HEK293 (cell line): ENCODE measurements around the gene CTDNEP1.

Experiments
- CTCF ChIA-PET: fragments of 350-600 bp; formaldehyde crosslinking; extraction: SDS; loops from one replicate; lab custom pipeline; 2021; ENCODE audit warnings: antibody characterized with exemption; lab: Yijun Ruan, JAX
- POLR2A ChIA-PET: fragments of 300-600 bp; formaldehyde crosslinking; extraction: SDS; loops from one replicate; lab custom pipeline; 2020; ENCODE audit warnings: antibody characterized with exemption, inconsistent platforms; lab: Yijun Ruan, JAX
- H3K27ac ChIP-seq: fragments of 200-500 bp; sonication (Bioruptor generic); 2 replicates; pipeline ENCODE4 v1.5.1; 2014; ENCODE audit warnings: low read depth, low read length, control low read depth, inconsistent platforms; ENCODE audit errors: extremely low read depth
- H3K36me3 ChIP-seq, 2 experiments: fragments of 200-500 bp in 1 of 2; sonication (Bioruptor generic) in 1 of 2; 1 replicate in 1 of 2; 2 replicates in 1 of 2; pipeline ENCODE4 v1.5.1; 2014 to 2017; ENCODE audit warnings: inconsistent platforms in 2 of 2, low read length in 2 of 2; ENCODE audit not compliant: control insufficient read depth in 2 of 2, insufficient read depth in 1 of 2
- H3K4me1 ChIP-seq: fragments of 200-500 bp; sonication (Bioruptor generic); 2 replicates; pipeline ENCODE4 v1.5.1; 2014; ENCODE audit warnings: mild to moderate bottlenecking, low read length, inconsistent platforms; ENCODE audit not compliant: control insufficient read depth, insufficient read depth
- H3K4me3 ChIP-seq: 2 replicates; pipeline ENCODE4 v1.5.1; 2011; ENCODE audit warnings: low read depth, mild to moderate bottlenecking, control low read depth, low read length, moderate library complexity
- H3K9me3 ChIP-seq: fragments of 200-500 bp; sonication (Bioruptor generic); 2 replicates; pipeline ENCODE4 v1.5.1; 2014; ENCODE audit warnings: low read depth, low read length, inconsistent platforms; ENCODE audit not compliant: control insufficient read depth, insufficient read depth
- GLIS2 ChIP-seq: fragments of 450-650 bp; formaldehyde crosslinking; IDR thresholded peaks from 2 replicates; pipeline ENCODE4 v1.5.1; 2016; ENCODE audit warnings: missing biosample characterization, missing genetic modification characterization
- IKZF3 ChIP-seq: fragments of 450-650 bp; IDR thresholded peaks from 2 replicates; pipeline ENCODE4 v1.5.0; 2018; ENCODE audit warnings: missing biosample characterization, mild to moderate bottlenecking, missing genetic modification characterization, moderate library complexity
- KLF1 ChIP-seq: fragments of 450-650 bp; formaldehyde crosslinking; IDR thresholded peaks from 2 replicates; pipeline ENCODE4 v1.5.1; 2016; ENCODE audit warnings: missing biosample characterization, missing genetic modification characterization
- PATZ1 ChIP-seq: fragments of 450-650 bp; formaldehyde crosslinking; IDR thresholded peaks from 2 replicates; pipeline ENCODE4 v1.5.1; 2016; ENCODE audit warnings: missing biosample characterization, missing genetic modification characterization
- SALL2 ChIP-seq: fragments of 450-650 bp; formaldehyde crosslinking; IDR thresholded peaks from 2 replicates; pipeline ENCODE4 v1.5.0; 2017; ENCODE audit warnings: missing biosample characterization, mild to moderate bottlenecking, missing genetic modification characterization, borderline replicate concordance
- WT1 ChIP-seq: fragments of 450-650 bp; formaldehyde crosslinking; IDR thresholded peaks from 2 replicates; pipeline ENCODE4 v1.5.1; 2016; ENCODE audit warnings: missing biosample characterization, missing genetic modification characterization
- ZBTB21 ChIP-seq: fragments of 450-650 bp; formaldehyde crosslinking; IDR thresholded peaks from 2 replicates; pipeline ENCODE4 v1.5.1; 2017; ENCODE audit warnings: missing biosample characterization, missing genetic modification characterization
- ZBTB26 ChIP-seq: fragments of 450-650 bp; formaldehyde crosslinking; optimal IDR thresholded peaks from 2 replicates; pipeline ENCODE3; 2016; ENCODE audit warnings: missing biosample characterization, mild to moderate bottlenecking, missing genetic modification characterization
- ZBTB49 ChIP-seq: fragments of 450-650 bp; formaldehyde crosslinking; IDR thresholded peaks from 2 replicates; pipeline ENCODE4 v1.5.1; 2016; ENCODE audit warnings: missing biosample characterization, missing genetic modification characterization, low read depth
- ZBTB6 ChIP-seq: fragments of 450-650 bp; formaldehyde crosslinking; IDR thresholded peaks from 2 replicates; pipeline ENCODE4 v1.5.1; 2017; ENCODE audit warnings: missing biosample characterization, missing genetic modification characterization
- ZBTB7A ChIP-seq: fragments of 450-650 bp; formaldehyde crosslinking; IDR thresholded peaks from 2 replicates; pipeline ENCODE4 v1.5.1; 2016; ENCODE audit warnings: low read depth, missing biosample characterization, missing genetic modification characterization
- ZNF10 ChIP-seq: fragments of 450-650 bp; formaldehyde crosslinking; IDR thresholded peaks from 2 replicates; pipeline ENCODE4 v1.5.1; 2017; ENCODE audit warnings: missing biosample characterization, missing genetic modification characterization
- ZNF292 ChIP-seq: fragments of 450-650 bp; formaldehyde crosslinking; IDR thresholded peaks from 2 replicates; pipeline ENCODE4 v1.5.1; 2016; ENCODE audit warnings: low read depth, missing biosample characterization, missing genetic modification characterization, borderline replicate concordance
- ZNF473 ChIP-seq: fragments of 450-650 bp; formaldehyde crosslinking; IDR thresholded peaks from 2 replicates; pipeline ENCODE4 v1.5.1; 2017; ENCODE audit warnings: missing biosample characterization, missing genetic modification characterization
- ZNF518A ChIP-seq: fragments of 450-650 bp; formaldehyde crosslinking; conservative IDR thresholded peaks from 2 replicates; pipeline ENCODE4 v1.5.1; 2016; ENCODE audit warnings: low read depth, missing biosample characterization, missing genetic modification characterization
- ZNF544 ChIP-seq: fragments of 450-650 bp; formaldehyde crosslinking; IDR thresholded peaks from 2 replicates; pipeline ENCODE4 v1.5.0; 2017; ENCODE audit warnings: missing biosample characterization, missing genetic modification characterization
- ZNF623 ChIP-seq: fragments of 450-650 bp; formaldehyde crosslinking; IDR thresholded peaks from 2 replicates; pipeline ENCODE4 v1.5.1; 2016; ENCODE audit warnings: missing biosample characterization, missing genetic modification characterization
- ZNF626 ChIP-seq: fragments of 450-650 bp; sonication (Bioruptor Pico); formaldehyde crosslinking; IDR thresholded peaks from 2 replicates; pipeline ENCODE4 v1.5.1; 2018; ENCODE audit warnings: missing biosample characterization, missing genetic modification characterization, inconsistent platforms
- ZNF654 ChIP-seq: fragments of 450-650 bp; formaldehyde crosslinking; IDR thresholded peaks from 2 replicates; pipeline ENCODE4 v1.5.1; 2016; ENCODE audit warnings: low read depth, missing biosample characterization, missing genetic modification characterization
- ZNF701 ChIP-seq: fragments of 450-650 bp; formaldehyde crosslinking; IDR thresholded peaks from 2 replicates; pipeline ENCODE4 v1.5.1; 2016; ENCODE audit warnings: missing biosample characterization, missing genetic modification characterization
- ZNF704 ChIP-seq: fragments of 450-650 bp; formaldehyde crosslinking; IDR thresholded peaks from 2 replicates; pipeline ENCODE4 v1.5.1; 2016; ENCODE audit warnings: missing biosample characterization, missing genetic modification characterization
- ZSCAN23 ChIP-seq: fragments of 450-650 bp; formaldehyde crosslinking; IDR thresholded peaks from 2 replicates; pipeline ENCODE4 v1.5.1; 2016; ENCODE audit warnings: missing biosample characterization, missing genetic modification characterization

Gene CTDNEP1

GRCh38 chr17:7281074-7281952, 29.8 kb upstream of the CTDNEP1 start, which contains the start of gene SLC2A4:
SLC2A4 (plus strand) TSS chr17:7281718; CDS start chr17:7281935, 217 bp downstream.
- no peaks in the 10 kb centered on the region; a peak in 1 of 3 replicates for H3K36me3 ChIP-seq
- H3K4me1 ChIP-seq = peaks cover 9% of the 10 kb centered on the region
- H3K27ac ChIP-seq = no peak within 1 kb of the TSS
- ChIA-PET CTCF (interaction anchor here (0.6 to 9.0 kb wide), 22 partner anchors 11 to 766 kb away, joined by 3 to 160 read pairs (median 4); partner anchors contain the start of genes CTDNEP1 and SENP3), POLR2A (interaction anchor here (0.7 to 3.1 kb wide), 19 partner anchors 10 to 122 kb away, joined by 3 to 20 read pairs (median 4); partner anchors contain the start of genes CTDNEP1, DVL2, ELP5 and NEURL4)
- peak within 1 kb of the TSS; percentile 53 for H3K4me3 ChIP-seq
- H3K9me3 ChIP-seq = no peaks in the 10 kb centered on the region
- TF ChIP-seq ZNF544 (no peak), ZNF10 (tag by site-specific recombination) (no peak), KLF1 (peak; percentile 70), ZSCAN23 (no peak), ZBTB7A (0 out of 2 replicates have a peak, but pooled peaks have one; percentile 49), GLIS2 (peak; percentile 63; the same call in 1 of the 2 replicates), IKZF3 (tag by site-specific recombination) (peak; percentile 81), PATZ1 (tag by site-specific recombination) (peak; percentile 98), ZNF473 (tag by site-specific recombination) (no peak), ZBTB6 (tag by site-specific recombination) (peak; percentile 85), ZNF704 (tag by site-specific recombination) (no peak), WT1 (tag by site-specific recombination) (no peak), ZNF701 (tag by site-specific recombination) (no peak), ZNF518A (tag by site-specific recombination) (no peak), ZNF626 (tag by site-specific recombination) (no peak), ZBTB21 (no peak), ZNF292 (tag by site-specific recombination) (no peak), ZBTB26 (tag by site-specific recombination) (peak; percentile 30), ZBTB49 (tag by site-specific recombination) (no peak), SALL2 (tag by site-specific recombination) (no peak), ZNF623 (tag by site-specific recombination) (no peak), ZNF654 (tag by site-specific recombination) (no peak)
